Activated CD4-positive, alpha-beta T cell treated with anti-CD3 and anti-CD28 coated beads for 36 hours (primary cell): Measurements from ENCODE around the gene RBM47. TPM values are rescaled to one million over a fixed set of nuclear protein-coding genes. Genes with fewer than 3 reads are reported as not detected.

Experiments used
- ATAC-seq: fragments of 200-7000 bp; cut with Tn5 transposase; one replicate; pipeline ENCODE4 v1.10.0; 2021; ENCODE audit warnings: mild to moderate bottlenecking, moderate library complexity
- CTCF ChIA-PET: fragments of 350-600 bp; sonication (Branson Sonifier 250); formaldehyde crosslinking; loops from one replicate; lab custom pipeline; 2021; ENCODE audit warnings: antibody characterized with exemption; lab: Charles Lee
- POLR2A ChIA-PET: fragments of 350-600 bp; sonication (Branson Sonifier 250); formaldehyde crosslinking; loops from one replicate; lab custom pipeline; 2021; ENCODE audit warnings: antibody characterized with exemption, inconsistent platforms; lab: Charles Lee
- DNase-seq: peaks from one replicate; pipeline ENCODE4 v3.0.0-alpha.2; 2020
- H3K27ac Mint-ChIP-seq: one replicate; pipeline ENCODE4 v1.8.0; 2021; ENCODE audit warnings: mixed read lengths
- H3K27me3 Mint-ChIP-seq: one replicate; pipeline ENCODE4 v1.8.0; 2021; ENCODE audit warnings: mixed read lengths
- H3K36me3 Mint-ChIP-seq: one replicate; pipeline ENCODE4 v1.8.0; 2021; ENCODE audit warnings: low read depth, mixed read lengths
- H3K4me1 Mint-ChIP-seq: one replicate; pipeline ENCODE4 v1.8.0; 2021; ENCODE audit warnings: mixed read lengths
- H3K4me3 Mint-ChIP-seq: one replicate; pipeline ENCODE4 v1.8.0; 2021; ENCODE audit warnings: mild to moderate bottlenecking, moderate library complexity, mixed read lengths
- H3K9me3 Mint-ChIP-seq: one replicate; pipeline ENCODE4 v1.8.0; 2021; ENCODE audit warnings: low read depth, mixed read lengths
- intact Hi-C, 2 experiments: fragments of 100-400 bp; cut with DNase I in 1 of 2; cut with micrococcal nuclease in 1 of 2; formaldehyde crosslinking; loops; one replicate each; pipeline versions ENCODE4 v1.14.2 to v1.15.1; 2022 to 2024; cut with DNase I, micrococcal nuclease
- total RNA-seq, 2 experiments: library from RNA; stranded (reverse); gene quantifications; one replicate each; pipeline ENCODE4 v1.2.3, GENCODE V29; 2021

Gene RBM47
- total RNA-seq, 2 experiments from 2014 or later: 3.2 to 4.4 TPM

- ChIA-PET POLR2A (no interaction called here), CTCF (no interaction called here)
- DNase-seq (no peak), ATAC-seq (no peak)
- no peak overlapping the region for H3K27ac Mint-ChIP-seq
- H3K36me3 Mint-ChIP-seq: no peaks in the 10 kb centered on the region
- no peak overlapping the region for H3K4me3 Mint-ChIP-seq
- H3K9me3 Mint-ChIP-seq: no peaks in the 10 kb centered on the region
- peaks cover 8% of the 10 kb centered on the region for H3K4me1 Mint-ChIP-seq
- H3K27me3 Mint-ChIP-seq: peaks cover 7% of the 10 kb centered on the region
- intact Hi-C loops: no loop called here
Observed at GRCh38 chr4:40586034-40586433, 43.6 kb downstream of the RBM47 start.

- POLR2A ChIA-PET: no interaction called here
- ATAC-seq (no peak), DNase-seq (no peak)
- CTCF ChIA-PET: no interaction called here
- Mint-ChIP-seq H3K4me3 (no peak overlapping the region), H3K27me3 (peaks cover 7% of the 10 kb centered on the region), H3K36me3 (no peaks in the 10 kb centered on the region), H3K4me1 (peaks cover 8% of the 10 kb centered on the region), H3K27ac (no peak overlapping the region), H3K9me3 (no peaks in the 10 kb centered on the region)
- intact Hi-C loops: no loop called here
Observed at GRCh38 chr4:40585201-40585799, 44.4 kb downstream of the RBM47 start.

GRCh38 chr4:40584517-40585141 lies 45.0 kb downstream of the RBM47 start:
- Mint-ChIP-seq H3K9me3 (no peaks in the 10 kb centered on the region), H3K36me3 (no peaks in the 10 kb centered on the region), H3K27ac (no peak overlapping the region), H3K4me1 (peaks cover 8% of the 10 kb centered on the region), H3K4me3 (no peak overlapping the region), H3K27me3 (peaks cover 7% of the 10 kb centered on the region)
- intact Hi-C loops: no loop called here
- ATAC-seq (no peak), DNase-seq (no peak)
- ChIA-PET CTCF (no interaction called here), POLR2A (no interaction called here)

GRCh38 chr4:40583850-40584439 lies 45.7 kb downstream of the RBM47 start:
- intact Hi-C loops: no loop called here
- Mint-ChIP-seq H3K4me3 (no peak overlapping the region), H3K36me3 (no peaks in the 10 kb centered on the region), H3K9me3 (no peaks in the 10 kb centered on the region), H3K4me1 (peaks cover 8% of the 10 kb centered on the region), H3K27me3 (peaks cover 7% of the 10 kb centered on the region), H3K27ac (no peak overlapping the region)
- no peak for ATAC-seq
- POLR2A ChIA-PET: no interaction called here
- CTCF ChIA-PET: no interaction called here
- no peak for DNase-seq

- Mint-ChIP-seq H3K4me3 (no peak overlapping the region), H3K9me3 (no peaks in the 10 kb centered on the region), H3K27me3 (peaks cover 7% of the 10 kb centered on the region), H3K36me3 (no peaks in the 10 kb centered on the region), H3K27ac (no peak overlapping the region), H3K4me1 (peaks cover 9% of the 10 kb centered on the region)
- ChIA-PET CTCF (interaction anchor here (0.6 to 1.0 kb wide), 2 partner anchors 9 to 19 kb away, joined by 4 read pairs; no protein-coding TSS in a partner anchor), POLR2A (no interaction called here)
- ATAC-seq (no peak), DNase-seq (no peak)
- intact Hi-C loops: no loop called here
Observed at GRCh38 chr4:40582413-40582812, 47.3 kb downstream of the RBM47 start.

- Mint-ChIP-seq H3K36me3 (no peaks in the 10 kb centered on the region), H3K27ac (no peak overlapping the region), H3K27me3 (peaks cover 7% of the 10 kb centered on the region), H3K4me3 (no peak overlapping the region), H3K4me1 (peaks cover 18% of the 10 kb centered on the region), H3K9me3 (no peaks in the 10 kb centered on the region)
- DNase-seq (peak; percentile 26), ATAC-seq (peak; percentile 53)
- POLR2A ChIA-PET: no interaction called here
- intact Hi-C loops: no loop called here
- CTCF ChIA-PET: interaction anchor here (0.6 kb wide), 1 partner anchor 151 kb away, joined by 3 read pairs; no protein-coding TSS in a partner anchor
Observed at GRCh38 chr4:40581254-40582140, 48.2 kb downstream of the RBM47 start.

- H3K27ac Mint-ChIP-seq: no peak overlapping the region
- H3K9me3 Mint-ChIP-seq: no peaks in the 10 kb centered on the region
- no peak for DNase-seq
- peaks cover 7% of the 10 kb centered on the region for H3K27me3 Mint-ChIP-seq
- H3K4me3 Mint-ChIP-seq: no peak overlapping the region
- no peaks in the 10 kb centered on the region for H3K36me3 Mint-ChIP-seq
- POLR2A ChIA-PET: no interaction called here
- no peak for ATAC-seq
- CTCF ChIA-PET: no interaction called here
- intact Hi-C loops: no loop called here
- peaks cover 21% of the 10 kb centered on the region for H3K4me1 Mint-ChIP-seq
Observed at GRCh38 chr4:40579983-40580382, 49.7 kb downstream of the RBM47 start.

GRCh38 chr4:40577588-40578253 lies 51.9 kb downstream of the RBM47 start:
- Mint-ChIP-seq H3K9me3 (no peaks in the 10 kb centered on the region), H3K4me1 (peaks cover 30% of the 10 kb centered on the region), H3K27ac (no peak overlapping the region), H3K36me3 (no peaks in the 10 kb centered on the region), H3K4me3 (no peak overlapping the region), H3K27me3 (peaks cover 3% of the 10 kb centered on the region)
- DNase-seq (no peak), ATAC-seq (no peak)
- ChIA-PET POLR2A (no interaction called here), CTCF (interaction anchor here (0.9 kb wide), 2 partner anchors 56 to 347 kb away, joined by 3 read pairs; no protein-coding TSS in a partner anchor)
- intact Hi-C loops: no loop called here

- H3K4me3 Mint-ChIP-seq: no peak overlapping the region
- no peaks in the 10 kb centered on the region for H3K27me3 Mint-ChIP-seq
- no peaks in the 10 kb centered on the region for H3K9me3 Mint-ChIP-seq
- no peaks in the 10 kb centered on the region for H3K36me3 Mint-ChIP-seq
- CTCF ChIA-PET: interaction anchor here (0.6 to 0.9 kb wide), 2 partner anchors 55 to 142 kb away, joined by 3 read pairs; no protein-coding TSS in a partner anchor
- DNase-seq: peak; percentile 35
- peak; percentile 78 for ATAC-seq
- POLR2A ChIA-PET: no interaction called here
- H3K27ac Mint-ChIP-seq: peak overlapping the region; percentile 49
- peaks cover 28% of the 10 kb centered on the region for H3K4me1 Mint-ChIP-seq
- intact Hi-C loops: no loop called here
Observed at GRCh38 chr4:40576651-40577480, 52.8 kb downstream of the RBM47 start.

GRCh38 chr4:40575846-40576245 lies 53.8 kb downstream of the RBM47 start:
- ATAC-seq (no peak), DNase-seq (no peak)
- ChIA-PET POLR2A (no interaction called here), CTCF (interaction anchor here (0.6 kb wide), 1 partner anchor 143 kb away, joined by 3 read pairs; no protein-coding TSS in a partner anchor)
- intact Hi-C loops: no loop called here
- no peaks in the 10 kb centered on the region for H3K27me3 Mint-ChIP-seq
- no peaks in the 10 kb centered on the region for H3K9me3 Mint-ChIP-seq
- no peaks in the 10 kb centered on the region for H3K36me3 Mint-ChIP-seq
- no peak overlapping the region for H3K27ac Mint-ChIP-seq
- H3K4me1 Mint-ChIP-seq: peaks cover 24% of the 10 kb centered on the region
- no peak overlapping the region for H3K4me3 Mint-ChIP-seq
